Upper lobe of right lung (tissue), 1 donor: ENCODE results near the gene CRACR2A. TPM values are rescaled to one million over a fixed set of nuclear protein-coding genes. Genes with fewer than 3 reads are reported as not detected.

Experiments used
- ATAC-seq: fragments of 200-7000 bp; cut with Tn5 transposase; one replicate; pipeline ENCODE4 v1.9.1; 2020; ENCODE audit warnings: mild to moderate bottlenecking, moderate library complexity
- DNase-seq: peaks from one replicate; pipeline ENCODE4 v3.0.0-alpha.2; 2020
- H3K27ac ChIP-seq: fragments of 200-600 bp; one replicate; pipeline ENCODE4 v1.8.0; 2022
- H3K27me3 ChIP-seq: fragments of 200-600 bp; one replicate; pipeline ENCODE4 v1.8.0; 2022; ENCODE audit warnings: mild to moderate bottlenecking
- H3K36me3 ChIP-seq: fragments of 200-600 bp; one replicate; pipeline ENCODE4 v1.8.0; 2022
- H3K4me1 ChIP-seq: fragments of 200-600 bp; one replicate; pipeline ENCODE4 v1.8.0; 2022
- H3K4me3 ChIP-seq: fragments of 200-600 bp; one replicate; pipeline ENCODE4 v1.8.0; 2022; ENCODE audit warnings: mild to moderate bottlenecking
- H3K9me3 ChIP-seq: fragments of 200-600 bp; one replicate; pipeline ENCODE4 v1.8.0; 2022
- intact Hi-C: fragments of 100-400 bp; cut with DNase I; formaldehyde crosslinking; loops from one replicate; pipeline ENCODE4 v1.11.0; 2022
- total RNA-seq: library from RNA; stranded (reverse); fragmentation: NEBNext Ultra II Directional; extraction: Animal tissue kit (Norgen Biotek cat#: 25700); gene quantifications from one replicate; pipeline ENCODE4 v1.2.1, GENCODE V29; 2021
- TF ChIP-seq, protein P1 (sequence below): fragments of 200-600 bp; IDR thresholded peaks from one replicate; pipeline ENCODE4 v1.8.0; 2022; ENCODE audit warnings: antibody characterized with exemption
- donor health status: DM: no; HTN: yes; CAD: no; lungs with severe emphysema.

The CRACR2A gene
- total RNA-seq, 1 donor from 2014 or later: 5.4 TPM

DNA sequence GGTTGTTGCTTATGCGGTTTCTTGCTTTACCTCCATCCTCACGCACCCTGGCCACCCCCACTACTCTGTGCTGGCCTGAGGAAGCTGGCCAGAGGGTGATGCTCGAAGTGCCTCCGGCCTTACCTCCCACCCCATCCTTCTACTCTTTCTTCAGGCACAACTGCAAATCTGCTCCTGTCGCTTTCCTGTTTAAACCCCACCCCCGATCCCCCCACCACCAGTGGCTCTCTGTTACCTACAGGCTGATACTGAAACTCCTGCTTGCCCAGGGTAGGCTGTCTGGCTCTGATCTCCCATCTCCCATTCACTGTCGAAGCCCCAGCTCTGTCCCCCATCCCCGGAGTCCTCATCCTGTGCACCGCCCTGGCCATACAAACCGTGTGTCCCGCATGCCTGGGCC is 150.4 kb downstream of the CRACR2A start:
- ATAC-seq (no peak), DNase-seq (no peak)
- TF ChIP-seq, protein P1, sequence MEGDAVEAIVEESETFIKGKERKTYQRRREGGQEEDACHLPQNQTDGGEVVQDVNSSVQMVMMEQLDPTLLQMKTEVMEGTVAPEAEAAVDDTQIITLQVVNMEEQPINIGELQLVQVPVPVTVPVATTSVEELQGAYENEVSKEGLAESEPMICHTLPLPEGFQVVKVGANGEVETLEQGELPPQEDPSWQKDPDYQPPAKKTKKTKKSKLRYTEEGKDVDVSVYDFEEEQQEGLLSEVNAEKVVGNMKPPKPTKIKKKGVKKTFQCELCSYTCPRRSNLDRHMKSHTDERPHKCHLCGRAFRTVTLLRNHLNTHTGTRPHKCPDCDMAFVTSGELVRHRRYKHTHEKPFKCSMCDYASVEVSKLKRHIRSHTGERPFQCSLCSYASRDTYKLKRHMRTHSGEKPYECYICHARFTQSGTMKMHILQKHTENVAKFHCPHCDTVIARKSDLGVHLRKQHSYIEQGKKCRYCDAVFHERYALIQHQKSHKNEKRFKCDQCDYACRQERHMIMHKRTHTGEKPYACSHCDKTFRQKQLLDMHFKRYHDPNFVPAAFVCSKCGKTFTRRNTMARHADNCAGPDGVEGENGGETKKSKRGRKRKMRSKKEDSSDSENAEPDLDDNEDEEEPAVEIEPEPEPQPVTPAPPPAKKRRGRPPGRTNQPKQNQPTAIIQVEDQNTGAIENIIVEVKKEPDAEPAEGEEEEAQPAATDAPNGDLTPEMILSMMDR: no peak

DNA sequence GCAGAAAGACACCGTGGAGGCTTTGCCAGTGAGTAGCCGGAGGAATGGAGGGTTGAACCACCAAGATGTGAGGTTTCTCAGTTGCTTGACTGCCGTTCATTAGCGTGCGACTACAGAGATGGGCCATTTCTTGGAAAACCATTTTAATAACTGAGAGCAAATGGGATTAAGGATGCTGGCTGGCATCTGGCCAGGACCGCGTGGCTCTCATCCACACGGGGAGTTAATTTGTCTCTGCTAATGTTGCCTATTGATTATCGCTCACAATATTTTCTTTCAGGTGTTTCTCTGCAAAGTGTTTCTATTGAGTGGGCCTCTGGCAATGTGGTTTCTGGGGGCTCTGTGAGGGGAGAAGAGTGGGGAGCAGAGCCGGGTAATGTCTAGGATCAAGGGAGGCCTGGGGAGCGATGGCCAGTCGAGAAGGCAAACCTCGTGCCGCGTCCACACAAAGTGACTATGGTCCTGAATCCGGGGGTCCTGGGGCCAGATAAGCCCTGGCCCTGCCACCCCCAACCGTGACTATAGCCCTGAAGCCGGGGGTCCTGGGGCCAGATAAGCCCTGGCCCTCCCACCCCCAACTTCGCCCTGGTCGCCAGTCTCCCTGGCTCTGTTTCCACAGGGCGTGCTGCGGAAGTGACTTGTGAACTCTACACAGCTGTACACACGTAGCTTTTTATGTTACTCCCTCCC is 151.3 kb downstream of the CRACR2A start:
- no peak for ATAC-seq
- Histone ChIP-seq H3K27ac (no peak overlapping the region), H3K9me3 (no peaks in the 10 kb centered on the region), H3K4me1 (peaks cover 7% of the 10 kb centered on the region), H3K4me3 (no peak overlapping the region), H3K27me3 (no peaks in the 10 kb centered on the region), H3K36me3 (no peaks in the 10 kb centered on the region)
- peak; percentile 35 for DNase-seq
- TF ChIP-seq, protein P1: no peak
- intact Hi-C loops: no loop called here

More for the DNA sequence above, 150.4 kb downstream of the CRACR2A start:
- H3K27me3 ChIP-seq: no peaks in the 10 kb centered on the region
- H3K4me3 ChIP-seq: no peak overlapping the region
- H3K36me3 ChIP-seq: no peaks in the 10 kb centered on the region
- H3K27ac ChIP-seq: no peak overlapping the region
- H3K4me1 ChIP-seq: peaks cover 7% of the 10 kb centered on the region
- intact Hi-C loops: no loop called here
- no peaks in the 10 kb centered on the region for H3K9me3 ChIP-seq

DNA sequence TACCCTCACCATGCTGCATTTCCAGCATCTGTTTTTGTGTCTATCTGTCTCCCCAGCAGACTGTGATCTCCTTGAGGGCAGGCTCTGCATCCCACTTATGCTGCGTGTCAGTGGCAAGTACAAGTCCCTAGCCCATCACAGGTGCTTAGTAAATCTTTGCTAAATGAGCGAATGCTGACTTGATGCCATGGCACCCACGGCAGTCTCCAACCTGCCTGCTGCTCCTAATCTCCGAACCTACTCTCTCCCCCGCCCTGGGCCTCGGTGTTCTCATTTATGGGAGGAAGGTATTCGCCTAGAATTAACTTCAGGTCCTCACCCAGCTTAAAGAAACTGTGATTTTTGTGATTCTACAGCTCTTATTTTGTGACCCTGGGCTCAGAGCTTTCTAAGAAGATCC is 152.0 kb downstream of the CRACR2A start:
- TF ChIP-seq, protein P1: no peak
- ATAC-seq (no peak), DNase-seq (peak; percentile 4)
- Histone ChIP-seq H3K9me3 (no peaks in the 10 kb centered on the region), H3K4me3 (no peak overlapping the region), H3K27me3 (no peaks in the 10 kb centered on the region), H3K27ac (no peak overlapping the region), H3K36me3 (no peaks in the 10 kb centered on the region), H3K4me1 (peaks cover 7% of the 10 kb centered on the region)
- intact Hi-C loops: no loop called here

DNA sequence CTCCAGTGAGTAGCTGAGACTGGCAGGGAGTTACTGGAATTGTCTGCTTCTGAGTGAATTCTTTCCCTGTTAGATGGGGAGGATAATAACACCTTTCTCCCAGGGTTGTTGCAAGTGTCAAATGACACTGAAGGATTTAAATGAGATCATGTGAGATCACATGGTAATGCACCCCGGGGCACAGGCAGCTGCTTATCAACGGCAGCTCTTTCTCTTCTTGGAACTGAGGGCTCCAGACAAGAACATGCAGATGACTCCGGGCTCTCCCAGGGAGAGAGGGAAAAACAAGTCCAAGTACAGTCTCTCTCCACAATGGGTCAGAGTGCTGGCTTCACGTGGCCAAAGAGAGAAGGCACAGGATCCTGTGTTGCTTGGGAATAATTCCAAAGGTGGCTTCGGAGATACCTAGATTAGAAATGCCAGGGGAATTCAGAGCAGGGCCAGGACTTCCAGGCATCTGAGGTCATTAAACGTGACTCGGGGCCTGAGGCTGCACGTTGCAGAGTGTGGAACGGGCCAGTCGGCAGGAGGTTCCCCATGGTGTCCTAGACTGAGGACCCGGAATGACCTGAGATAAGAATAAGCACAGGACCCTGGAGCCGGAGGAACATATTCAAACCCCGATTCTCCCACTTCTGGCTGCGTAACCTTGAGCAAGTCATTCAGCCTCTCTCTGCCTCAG is 152.7 kb downstream of the CRACR2A start:
- intact Hi-C loops: no loop called here
- H3K9me3 ChIP-seq: no peaks in the 10 kb centered on the region
- ATAC-seq: no peak
- H3K27ac ChIP-seq: no peak overlapping the region
- no peak overlapping the region for H3K4me3 ChIP-seq
- no peak for DNase-seq
- H3K36me3 ChIP-seq: no peaks in the 10 kb centered on the region
- TF ChIP-seq, protein P1: no peak
- H3K4me1 ChIP-seq: peaks cover 7% of the 10 kb centered on the region
- H3K27me3 ChIP-seq: no peaks in the 10 kb centered on the region

DNA sequence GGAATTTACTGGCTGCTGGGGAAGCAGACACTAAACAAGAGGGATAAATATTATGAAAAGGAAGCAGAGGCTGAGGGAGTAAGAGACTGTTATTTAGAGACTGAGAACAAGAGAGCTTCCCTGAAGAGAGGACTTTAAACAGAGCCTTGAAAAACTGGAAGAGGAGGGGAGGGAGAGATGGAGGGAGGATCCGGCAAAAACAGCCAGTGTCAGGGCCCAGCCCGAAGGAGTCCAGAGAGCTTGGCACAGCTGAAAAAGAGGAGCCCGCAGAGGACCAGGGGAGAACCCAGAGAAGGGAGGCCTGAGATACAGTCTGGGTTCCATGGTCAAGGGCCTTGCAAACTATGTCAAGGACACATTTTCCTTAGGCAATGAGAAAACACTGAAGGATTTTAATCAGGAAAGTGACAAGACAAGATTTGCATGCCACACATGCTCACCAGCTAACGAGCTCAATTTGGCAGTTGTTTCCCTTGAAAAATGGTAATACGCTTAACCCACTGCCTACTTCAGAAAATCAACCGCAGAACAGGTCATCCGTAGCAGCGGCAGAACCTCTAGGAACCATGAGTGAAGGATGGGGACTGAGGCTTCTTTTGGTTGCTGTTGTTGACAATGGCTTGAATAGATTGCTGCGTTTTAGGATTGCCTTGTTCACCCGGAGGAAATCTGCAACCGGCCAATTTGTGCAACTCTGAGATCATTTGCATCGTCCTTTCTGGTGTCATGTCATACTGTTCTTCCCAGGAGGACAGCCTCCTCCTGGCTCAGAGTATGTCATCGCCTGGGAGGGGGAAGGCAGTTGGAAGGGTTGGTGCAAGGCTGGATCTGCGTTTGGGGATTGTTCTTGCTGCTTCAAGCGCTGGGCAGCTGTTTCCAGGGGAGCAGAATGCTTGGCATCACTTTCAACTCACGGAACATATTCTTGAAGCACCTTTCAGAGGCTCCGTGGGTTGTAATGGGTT is 153.7 kb downstream of the CRACR2A start:
- intact Hi-C loops: no loop called here
- no peak overlapping the region for H3K4me3 ChIP-seq
- H3K36me3 ChIP-seq: no peaks in the 10 kb centered on the region
- no peak for ATAC-seq
- H3K4me1 ChIP-seq: peaks cover under 1% of the 10 kb centered on the region
- H3K27me3 ChIP-seq: no peaks in the 10 kb centered on the region
- H3K27ac ChIP-seq: no peak overlapping the region
- TF ChIP-seq, protein P1: no peak
- no peaks in the 10 kb centered on the region for H3K9me3 ChIP-seq
- DNase-seq: peak; percentile 7
